D341Med (cell line): Measurements from ENCODE around the gene DLK1.

Experiments
- DNase-seq: peaks from one replicate; pipeline ENCODE4 v3.0.0; 2012; ENCODE audit warnings: low spot score

DLK1 gene

GRCh38 chr14:100762089-100762515 is 35.4 kb downstream of the DLK1 start:
- no peak for DNase-seq

- DNase-seq = no peak
Observed at GRCh38 chr14:100762901-100763300, 36.2 kb downstream of the DLK1 start.

GRCh38 chr14:100764471-100765115 is 37.9 kb downstream of the DLK1 start:
- no peak for DNase-seq

- no peak for DNase-seq
Observed at GRCh38 chr14:100765296-100765695, 38.6 kb downstream of the DLK1 start.

GRCh38 chr14:100765991-100766390 is 39.3 kb downstream of the DLK1 start:
- DNase-seq = no peak

- DNase-seq = no peak
Observed at GRCh38 chr14:100767003-100767787, 40.5 kb downstream of the DLK1 start.

- no peak for DNase-seq
Observed at GRCh38 chr14:100767788-100768536, 41.3 kb downstream of the DLK1 start.

GRCh38 chr14:100769035-100769939 is 42.6 kb downstream of the DLK1 start:
- peak; percentile 21 for DNase-seq

- no peak for DNase-seq
Observed at GRCh38 chr14:100770046-100770445, 43.4 kb downstream of the DLK1 start.

GRCh38 chr14:100770605-100771120 is 44.0 kb downstream of the DLK1 start:
- no peak for DNase-seq

GRCh38 chr14:100771121-100771800 is 44.6 kb downstream of the DLK1 start:
- no peak for DNase-seq

- DNase-seq = no peak
Observed at GRCh38 chr14:100772607-100773165, 46.0 kb downstream of the DLK1 start.

GRCh38 chr14:100773331-100774163 is 46.9 kb downstream of the DLK1 start:
- peak; percentile 29 for DNase-seq

- DNase-seq = no peak
Observed at GRCh38 chr14:100774164-100774537, 47.5 kb downstream of the DLK1 start.

GRCh38 chr14:100775351-100775830 is 48.7 kb downstream of the DLK1 start:
- DNase-seq = no peak

GRCh38 chr14:100775831-100776591 is 49.3 kb downstream of the DLK1 start:
- DNase-seq = no peak

GRCh38 chr14:100776681-100777365 is 50.1 kb downstream of the DLK1 start:
- no peak for DNase-seq

GRCh38 chr14:100777366-100777817 is 50.7 kb downstream of the DLK1 start:
- no peak for DNase-seq
